IMR-90 (cell line): Measurements from ENCODE around the gene MYO1C. TPM values are rescaled to one million over a fixed set of nuclear protein-coding genes. Genes with fewer than 3 reads are reported as not detected.

Source experiments
- ATAC-seq: fragments of 200-7000 bp; cut with Tn5 transposase; 2 replicates; pipeline ENCODE4 v1.9.1; 2020; ENCODE audit warnings: low read depth, mild to moderate bottlenecking, moderate library complexity
- BruUV-seq: library from RNA; stranded (reverse); fragments of 400-500 nt; replicated peaks from 2 replicates; lab custom pipeline; 2021; lab: Mats Ljungman, UMichigan
- CTCF ChIA-PET: fragments of 300-600 bp; formaldehyde crosslinking; extraction: SDS; loops from one replicate; lab custom pipeline; 2021; ENCODE audit warnings: antibody characterized with exemption; lab: Yijun Ruan, JAX
- POLR2A ChIA-PET: fragments of 300-600 bp; sonication (Branson Sonifier 250); formaldehyde crosslinking; loops from one replicate; lab custom pipeline; 2022; ENCODE audit warnings: antibody characterized with exemption; ENCODE audit not compliant: unreplicated experiment; lab: Charles Lee
- DNase-seq: peaks from one replicate; pipeline ENCODE4 v3.0.0; 2013
- H2AFZ ChIP-seq: replicated peaks from 2 replicates; pipeline ENCODE3; 2013; ENCODE audit warnings: low read length, mild to moderate bottlenecking; ENCODE audit not compliant: poor library complexity
- H2AK5ac ChIP-seq: 2 replicates; pipeline ENCODE4 v1.6.1; 2013; ENCODE audit warnings: low read depth, low read length, inconsistent platforms
- H2AK9ac ChIP-seq: replicated peaks from 2 replicates; pipeline ENCODE3; 2013; ENCODE audit warnings: mild to moderate bottlenecking, low read depth, low read length, moderate library complexity; ENCODE audit not compliant: poor library complexity
- H2BK120ac ChIP-seq: 2 replicates; pipeline ENCODE4 v1.6.1; 2013; ENCODE audit warnings: low read depth, low read length, inconsistent platforms
- H2BK15ac ChIP-seq: 3 replicates; pipeline ENCODE4 v1.6.1; 2013; ENCODE audit warnings: low read depth, low read length, inconsistent platforms
- H2BK20ac ChIP-seq: 2 replicates; pipeline ENCODE4 v1.6.1; 2013; ENCODE audit warnings: low read depth, mild to moderate bottlenecking, inconsistent platforms, low read length, moderate library complexity
- H2BK5ac ChIP-seq: 2 replicates; pipeline ENCODE4 v1.6.1; 2013; ENCODE audit warnings: mild to moderate bottlenecking, low read depth, low read length, inconsistent platforms; ENCODE audit not compliant: poor library complexity, severe bottlenecking
- H3K14ac ChIP-seq: replicated peaks from 2 replicates; pipeline ENCODE4 v1.6.1; 2013; ENCODE audit warnings: low read depth, low read length, inconsistent platforms
- H3K18ac ChIP-seq: 2 replicates; pipeline ENCODE4 v1.6.1; 2013; ENCODE audit warnings: low read depth, low read length, control low read depth
- H3K23ac ChIP-seq: 2 replicates; pipeline ENCODE4 v1.6.1; 2013; ENCODE audit warnings: low read depth, low read length, inconsistent platforms
- H3K27ac ChIP-seq: 2 replicates; pipeline ENCODE4 v1.5.1; 2013; ENCODE audit warnings: mild to moderate bottlenecking, control low read depth, low read length; ENCODE audit not compliant: insufficient read depth
- H3K27me3 ChIP-seq: 2 replicates; pipeline ENCODE4 v1.6.1; 2013; ENCODE audit warnings: low read length; ENCODE audit not compliant: control insufficient read depth, insufficient read depth
- H3K36me3 ChIP-seq: 2 replicates; pipeline ENCODE4 v1.6.1; 2013; ENCODE audit warnings: low read length, mixed read lengths; ENCODE audit not compliant: control insufficient read depth, insufficient read depth
- H3K4ac ChIP-seq: 2 replicates; pipeline ENCODE4 v1.6.1; 2013; ENCODE audit warnings: low read depth, low read length, inconsistent platforms
- H3K4me1 ChIP-seq: 2 replicates; pipeline ENCODE4 v1.6.1; 2013; ENCODE audit warnings: low read length, mixed read lengths; ENCODE audit not compliant: control insufficient read depth, insufficient read depth
- H3K4me2 ChIP-seq: 2 replicates; pipeline ENCODE4 v1.6.1; 2013; ENCODE audit warnings: low read depth, mild to moderate bottlenecking, control low read depth, low read length, moderate library complexity
- H3K4me3 ChIP-seq: 2 replicates; pipeline ENCODE4 v1.5.1; 2013; ENCODE audit warnings: low read depth, mild to moderate bottlenecking, control low read depth, low read length, moderate library complexity; ENCODE audit not compliant: insufficient read depth
- H3K56ac ChIP-seq: 2 replicates; pipeline ENCODE4 v1.6.1; 2013; ENCODE audit warnings: low read length, inconsistent platforms; ENCODE audit not compliant: insufficient read depth; ENCODE audit errors: extremely low read depth
- H3K79me1 ChIP-seq, 2 experiments: 2 replicates each; pipeline ENCODE4 v1.6.1; 2013; ENCODE audit warnings: low read length in 2 of 2, inconsistent platforms in 1 of 2, low read depth in 1 of 2
- H3K9ac ChIP-seq: 2 replicates; pipeline ENCODE4 v1.6.1; 2013; ENCODE audit warnings: low read depth, low read length, control low read depth
- H3K9me1 ChIP-seq: 2 replicates; pipeline ENCODE4 v1.6.1; 2013; ENCODE audit warnings: low read length, inconsistent platforms; ENCODE audit not compliant: insufficient read depth
- H3K9me3 ChIP-seq: 2 replicates; pipeline ENCODE4 v1.6.1; 2013; ENCODE audit warnings: low read length; ENCODE audit not compliant: control insufficient read depth, insufficient read depth
- H4K20me1 ChIP-seq: 2 replicates; pipeline ENCODE4 v1.6.1; 2013; ENCODE audit warnings: low read length, inconsistent platforms; ENCODE audit not compliant: insufficient read depth
- H4K5ac ChIP-seq: 2 replicates; pipeline ENCODE4 v1.6.1; 2013; ENCODE audit warnings: mild to moderate bottlenecking, low read depth, low read length, control low read depth
- H4K8ac ChIP-seq, 2 experiments: 2 replicates each; pipeline ENCODE4 v1.6.1; 2013; ENCODE audit warnings: low read depth in 2 of 2, low read length in 2 of 2, control low read depth in 1 of 2, inconsistent platforms in 1 of 2
- H4K91ac ChIP-seq: 2 replicates; pipeline ENCODE4 v1.6.1; 2013; ENCODE audit warnings: low read depth, low read length, inconsistent platforms; ENCODE audit not compliant: insufficient read depth
- BHLHE40 ChIP-seq: fragments of 150-350 bp; IDR thresholded peaks from 2 replicates; pipeline ENCODE4 v1.6.1; 2016; ENCODE audit warnings: mild to moderate bottlenecking, low read depth, low read length
- CEBPB ChIP-seq: IDR thresholded peaks from 2 replicates; pipeline ENCODE4 v1.6.1; 2012; ENCODE audit warnings: low read depth, low read length, improper control_type of control experiment
- CHD1 ChIP-seq: IDR thresholded peaks from 2 replicates; pipeline ENCODE4 v1.6.1; 2012; ENCODE audit warnings: low read depth, low read length, improper control_type of control experiment
- CTCF ChIP-seq: conservative IDR thresholded peaks from 2 replicates; pipeline ENCODE4 v1.5.1; 2012; ENCODE audit warnings: mild to moderate bottlenecking, low read depth, low read length, improper control_type of control experiment
- FOS ChIP-seq: fragments of 150-350 bp; IDR thresholded peaks from 2 replicates; pipeline ENCODE4 v1.6.1; 2016; ENCODE audit warnings: low read depth, low read length
- MAFK ChIP-seq: IDR thresholded peaks from 2 replicates; pipeline ENCODE4 v1.6.1; 2012; ENCODE audit warnings: low read depth, low read length, improper control_type of control experiment
- MAZ ChIP-seq: IDR thresholded peaks from 2 replicates; pipeline ENCODE4 v1.6.1; 2012; ENCODE audit warnings: low read depth, mild to moderate bottlenecking, low read length, improper control_type of control experiment, moderate library complexity, borderline replicate concordance
- POLR2A ChIP-seq: IDR thresholded peaks from 2 replicates; pipeline ENCODE4 v1.6.1; 2012; ENCODE audit warnings: mild to moderate bottlenecking, low read depth, low read length
- RAD21 ChIP-seq: IDR thresholded peaks from 2 replicates; pipeline ENCODE4 v1.6.1; 2012; ENCODE audit warnings: low read length, improper control_type of control experiment
- RCOR1 ChIP-seq: IDR thresholded peaks from 2 replicates; pipeline ENCODE4 v1.6.1; 2012; ENCODE audit warnings: mild to moderate bottlenecking, low read length, improper control_type of control experiment; ENCODE audit not compliant: insufficient replicate concordance
- RFX5 ChIP-seq: IDR thresholded peaks from 2 replicates; pipeline ENCODE4 v1.8.0; 2012; ENCODE audit warnings: low read depth, mild to moderate bottlenecking, low read length, moderate library complexity
- WGBS, 2 experiments: methylation state at CpG; one replicate each; pipeline versions ENCODE4 v1.1.5 to v1.1.7; 2013; ENCODE audit warnings: missing lambda C conversion rate in 2 of 2; ENCODE audit not compliant: insufficient read length in 1 of 2; ENCODE audit errors: extremely low coverage in 2 of 2; 5-methylcytosine and 5-hydroxymethylcytosine counted together
- dilution Hi-C: fragments of 300-500 bp; cut with HindIII; formaldehyde crosslinking; loops from one replicate; pipeline ENCODE4 v1.14.3; 2018; ENCODE audit warnings: low sequenced_read_pairs; ENCODE audit not compliant: unreplicated experiment
- in situ Hi-C: fragments of 300-500 bp; cut with MboI; formaldehyde crosslinking; loops from 3 replicates; pipeline ENCODE4 v1.14.3; 2019; ENCODE audit warnings: low sequenced_read_pairs, inconsistent platforms, mixed read lengths
- intact Hi-C: fragments of 100-400 bp; cut with micrococcal nuclease; formaldehyde crosslinking; loops from 2 replicates; pipeline ENCODE4 v1.10.0; 2022
- polyA plus RNA-seq, 3 experiments: library from polyadenylated mRNA; depleted of rRNA; stranded (reverse); fragments of >200 nt; gene quantifications; 2 replicates each; pipeline ENCODE4 v1.2.3, GENCODE V29; 2012; ENCODE audit warnings: low replicate concordance in 1 of 3
- total RNA-seq: library from RNA; depleted of rRNA; stranded (reverse); fragments of >200 nt; gene quantifications from 2 replicates; pipeline ENCODE4 v1.2.3, GENCODE V29; 2012

MYO1C gene
- total and polyA plus RNA-seq, 2 of the 4 experiments (the other 2 are of a cell fraction): 162 to 196 TPM

- dilution Hi-C loops (no loop called here), in situ Hi-C loops (no loop called here), intact Hi-C loops (no loop called here)
- ChIA-PET POLR2A (no interaction called here), CTCF (no interaction called here)
- Histone ChIP-seq H3K27ac (no peak overlapping the region), H3K4me3 (no peak overlapping the region), H3K27me3 (no peaks in the 10 kb centered on the region), H2BK120ac (no peak overlapping the region), H3K36me3 (peaks cover 16% of the 10 kb centered on the region), H2BK15ac (no peak overlapping the region), H4K91ac (no peak overlapping the region), H3K14ac (no peak overlapping the region), H2BK20ac (no peak overlapping the region), H3K56ac (no peak overlapping the region), H3K9me3 (no peaks in the 10 kb centered on the region), H3K79me1 (peaks cover 10 to 70% of the 10 kb centered on the region in 2 experiments), H2BK5ac (no peak overlapping the region), H3K9me1 (peaks cover 18% of the 10 kb centered on the region), H2AK9ac (no peak overlapping the region), H3K4me2 (no peak overlapping the region), H3K18ac (no peak overlapping the region), H2AK5ac (no peak overlapping the region), H3K23ac (no peak overlapping the region), H4K8ac (no peak overlapping the region), H2AFZ (no peak overlapping the region), H3K4ac (no peak overlapping the region), H4K20me1 (peaks cover 37% of the 10 kb centered on the region), H3K4me1 (peaks cover 15% of the 10 kb centered on the region), H4K5ac (no peak overlapping the region), H3K9ac (no peak overlapping the region)
- no peak for DNase-seq
- ATAC-seq: no peak
- TF ChIP-seq MAFK (no peak), CHD1 (no peak), RAD21 (no peak), CEBPB (no peak), RCOR1 (no peak), MAZ (no peak), CTCF (no peak), BHLHE40 (no peak), FOS (no peak), RFX5 (no peak), POLR2A (no peak)
- WGBS, 2 experiments: no CpG with 5 or more reads among the region's 11 CpGs
- no TSS peak for BruUV-seq
These were observed 72.3 kb downstream of the MYO1C start for GRCh38 chr17:1420163-1420562.
